ENCODE results near the gene MGLL.

- TF ChIP-seq CTCF (IDR thresholded peaks at IDR 0.05) (no peak), POLR2A (IDR thresholded peaks at IDR 0.05) (no peak)
These were observed 58.5 kb downstream of the MGLL start for GRCh38 chr3:127763816-127764215.
